GM23338 (cell line): ENCODE results near the gene CASP6. TPM values are rescaled to one million over a fixed set of nuclear protein-coding genes. Genes with fewer than 3 reads are reported as not detected.

ENCODE experiments used
- ATAC-seq: fragments of 200-7000 bp; cut with Tn5 transposase; 3 replicates; pipeline ENCODE4 v1.9.1; 2020
- DNase-seq: peaks from one replicate; pipeline ENCODE4 v3.0.0-alpha.2; 2015; ENCODE audit warnings: low spot score
- H2AFZ ChIP-seq: fragments of 200-600 bp; sonication (generic); 2 replicates; pipeline ENCODE4 v1.8.0; 2016; ENCODE audit warnings: antibody characterized with exemption, mild to moderate bottlenecking, moderate library complexity
- H3F3A ChIP-seq: fragments of 200-600 bp; sonication (generic); replicated peaks from 2 replicates; pipeline ENCODE4 v1.8.0; 2017; ENCODE audit warnings: antibody characterized with exemption, mixed run types, low read depth
- H3K27ac ChIP-seq: fragments of 200-600 bp; sonication (generic); 2 replicates; pipeline ENCODE4 v1.6.1; 2016; ENCODE audit warnings: low read depth
- H3K27me3 ChIP-seq: fragments of 200-600 bp; sonication (generic); 2 replicates; pipeline ENCODE4 v1.8.0; 2016; ENCODE audit warnings: mild to moderate bottlenecking, mixed run types, moderate library complexity; ENCODE audit not compliant: insufficient read depth
- H3K36me3 ChIP-seq: fragments of 200-600 bp; sonication (generic); 2 replicates; pipeline ENCODE4 v1.8.0; 2016; ENCODE audit warnings: mild to moderate bottlenecking; ENCODE audit not compliant: insufficient read depth
- H3K4me1 ChIP-seq: fragments of 200-600 bp; sonication (generic); 2 replicates; pipeline ENCODE4 v1.8.0; 2016; ENCODE audit warnings: mild to moderate bottlenecking, moderate library complexity; ENCODE audit not compliant: insufficient read depth
- H3K4me2 ChIP-seq: fragments of 200-600 bp; sonication (generic); 2 replicates; pipeline ENCODE4 v1.7.1; 2017; ENCODE audit warnings: mixed run types
- H3K4me3 ChIP-seq: fragments of 200-600 bp; sonication (generic); 2 replicates; pipeline ENCODE4 v1.6.1; 2016; ENCODE audit warnings: mixed run types
- H3K79me2 ChIP-seq: fragments of 200-600 bp; sonication (generic); replicated peaks from 2 replicates; pipeline ENCODE4 v1.8.0; 2017; ENCODE audit warnings: mild to moderate bottlenecking; ENCODE audit not compliant: insufficient read depth
- H3K9me2 ChIP-seq: fragments of 200-600 bp; sonication (generic); 2 replicates; pipeline ENCODE4 v1.8.0; 2017; ENCODE audit not compliant: insufficient read depth
- H4K20me1 ChIP-seq: fragments of 200-600 bp; sonication (generic); replicated peaks from 2 replicates; pipeline ENCODE4 v1.8.0; 2017; ENCODE audit warnings: mild to moderate bottlenecking; ENCODE audit not compliant: insufficient read depth
- H3K27ac Mint-ChIP-seq: 2 replicates; pipeline ENCODE4 v1.8.0; 2020; ENCODE audit warnings: inconsistent platforms, mild to moderate bottlenecking, moderate library complexity, mixed read lengths
- H3K27me3 Mint-ChIP-seq: 3 replicates; pipeline ENCODE4 v1.8.0; 2022; ENCODE audit warnings: low read depth, mild to moderate bottlenecking, moderate library complexity, mixed read lengths, inconsistent platforms; ENCODE audit not compliant: insufficient read depth, poor library complexity
- H3K36me3 Mint-ChIP-seq: 3 replicates; pipeline ENCODE4 v1.8.0; 2021; ENCODE audit warnings: low read depth, mild to moderate bottlenecking, inconsistent platforms, moderate library complexity, mixed read lengths
- H3K4me1 Mint-ChIP-seq: 3 replicates; pipeline ENCODE4 v1.8.0; 2020; ENCODE audit warnings: mild to moderate bottlenecking, inconsistent platforms, mixed read lengths
- H3K4me3 Mint-ChIP-seq: 3 replicates; pipeline ENCODE4 v1.8.0; 2021; ENCODE audit warnings: moderate library complexity, mild to moderate bottlenecking, inconsistent platforms, mixed read lengths
- H3K9me3 Mint-ChIP-seq: 3 replicates; pipeline ENCODE4 v1.8.0; 2020; ENCODE audit warnings: moderate library complexity, mild to moderate bottlenecking, inconsistent platforms, mixed read lengths
- CREB1 ChIP-seq: fragments of 250-450 bp; sonication (Bioruptor Pico); IDR thresholded peaks from 2 replicates; pipeline ENCODE4 v1.5.0; 2020; ENCODE audit warnings: low read depth, mild to moderate bottlenecking, moderate library complexity
- EZH2 ChIP-seq: fragments of 200-600 bp; sonication (generic); IDR thresholded peaks from one replicate; pipeline ENCODE4 v1.8.0; 2017; ENCODE audit warnings: antibody characterized with exemption, mild to moderate bottlenecking, low read depth; ENCODE audit not compliant: unreplicated experiment
- EZH2phosphoT487 ChIP-seq: fragments of 200-600 bp; sonication (generic); IDR thresholded peaks from one replicate; pipeline ENCODE4 v1.8.1; 2018; ENCODE audit warnings: antibody characterized with exemption; ENCODE audit not compliant: unreplicated experiment
- JUNB ChIP-seq: IDR thresholded peaks from one replicate; pipeline ENCODE4 v1.6.1; 2016; ENCODE audit warnings: antibody characterized with exemption; ENCODE audit not compliant: unreplicated experiment
- POLR2AphosphoS5 ChIP-seq: IDR thresholded peaks from 2 replicates; pipeline ENCODE4 v1.6.1; 2016; ENCODE audit warnings: antibody characterized with exemption, low read depth
- STAT1 ChIP-seq: IDR thresholded peaks from one replicate; pipeline ENCODE4 v1.6.1; 2016; ENCODE audit warnings: antibody characterized with exemption; ENCODE audit not compliant: unreplicated experiment
- ZNF114 ChIP-seq: fragments of 250-450 bp; sonication (Bioruptor Pico); IDR thresholded peaks from 2 replicates; pipeline ENCODE4 v1.5.0; 2020; ENCODE audit warnings: mild to moderate bottlenecking, moderate library complexity
- ZNF331 ChIP-seq: fragments of 250-450 bp; sonication (Bioruptor Pico); IDR thresholded peaks from 2 replicates; pipeline ENCODE4 v1.5.0; 2020; ENCODE audit warnings: low read depth, mild to moderate bottlenecking, moderate library complexity
- polyA plus RNA-seq: library from polyadenylated mRNA; unstranded; fragments of >200 nt; fragmentation: Nextera tagmentation; extraction: Ambion mirVana; gene quantifications from 2 replicates; pipeline ENCODE4 v1.2.1, GENCODE V29; 2016
- total RNA-seq: library from RNA; depleted of rRNA; stranded (reverse); fragments of >200 nt; shearing (Covaris generic); gene quantifications from 2 replicates; pipeline ENCODE4 v1.2.3, GENCODE V29; 2014
- TF ChIP-seq, protein P1 (sequence below): fragments of 250-450 bp; sonication (Bioruptor Pico); IDR thresholded peaks from 2 replicates; pipeline ENCODE4 v1.5.0; 2020; ENCODE audit warnings: mild to moderate bottlenecking, moderate library complexity
- TF ChIP-seq, protein P2 (sequence below), 2 experiments: fragments of 200-600 bp in 1 of 2; sonication (generic) in 1 of 2; conservative IDR thresholded peaks; 2 replicates each; pipeline versions ENCODE4 v1.5.1 to v1.6.1; 2016 to 2017; ENCODE audit warnings: antibody characterized with exemption in 2 of 2, low read depth in 2 of 2, mild to moderate bottlenecking in 2 of 2, moderate library complexity in 1 of 2
- TF ChIP-seq, protein P3 (sequence below): IDR thresholded peaks from 2 replicates; pipeline ENCODE4 v1.6.1; 2016; ENCODE audit warnings: antibody characterized with exemption

CASP6 gene
- total and polyA plus RNA-seq, 2 experiments from 2014 or later = 30.5 to 35.4 TPM

DNA sequence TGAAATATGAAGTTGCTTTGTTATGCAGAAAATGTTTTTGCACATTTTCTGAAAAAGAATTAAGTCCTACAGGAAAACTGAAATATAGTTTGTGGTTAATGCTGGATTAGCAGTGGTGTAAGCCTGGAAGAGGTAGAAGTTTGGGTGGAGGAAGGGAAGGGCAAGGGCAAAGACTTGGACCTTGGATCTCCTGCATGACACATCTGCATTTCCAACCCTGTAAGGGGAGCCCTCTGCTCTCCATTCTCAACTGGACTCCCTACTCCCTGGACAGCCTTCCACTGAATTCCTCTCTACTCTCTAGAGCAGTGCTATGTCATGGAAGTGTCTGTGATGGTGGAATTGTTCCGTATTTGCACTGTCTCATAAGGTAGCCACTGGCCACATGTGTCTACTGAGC lies 4.6 kb downstream of the CASP6 start (continued):
- TF ChIP-seq, protein P1, sequence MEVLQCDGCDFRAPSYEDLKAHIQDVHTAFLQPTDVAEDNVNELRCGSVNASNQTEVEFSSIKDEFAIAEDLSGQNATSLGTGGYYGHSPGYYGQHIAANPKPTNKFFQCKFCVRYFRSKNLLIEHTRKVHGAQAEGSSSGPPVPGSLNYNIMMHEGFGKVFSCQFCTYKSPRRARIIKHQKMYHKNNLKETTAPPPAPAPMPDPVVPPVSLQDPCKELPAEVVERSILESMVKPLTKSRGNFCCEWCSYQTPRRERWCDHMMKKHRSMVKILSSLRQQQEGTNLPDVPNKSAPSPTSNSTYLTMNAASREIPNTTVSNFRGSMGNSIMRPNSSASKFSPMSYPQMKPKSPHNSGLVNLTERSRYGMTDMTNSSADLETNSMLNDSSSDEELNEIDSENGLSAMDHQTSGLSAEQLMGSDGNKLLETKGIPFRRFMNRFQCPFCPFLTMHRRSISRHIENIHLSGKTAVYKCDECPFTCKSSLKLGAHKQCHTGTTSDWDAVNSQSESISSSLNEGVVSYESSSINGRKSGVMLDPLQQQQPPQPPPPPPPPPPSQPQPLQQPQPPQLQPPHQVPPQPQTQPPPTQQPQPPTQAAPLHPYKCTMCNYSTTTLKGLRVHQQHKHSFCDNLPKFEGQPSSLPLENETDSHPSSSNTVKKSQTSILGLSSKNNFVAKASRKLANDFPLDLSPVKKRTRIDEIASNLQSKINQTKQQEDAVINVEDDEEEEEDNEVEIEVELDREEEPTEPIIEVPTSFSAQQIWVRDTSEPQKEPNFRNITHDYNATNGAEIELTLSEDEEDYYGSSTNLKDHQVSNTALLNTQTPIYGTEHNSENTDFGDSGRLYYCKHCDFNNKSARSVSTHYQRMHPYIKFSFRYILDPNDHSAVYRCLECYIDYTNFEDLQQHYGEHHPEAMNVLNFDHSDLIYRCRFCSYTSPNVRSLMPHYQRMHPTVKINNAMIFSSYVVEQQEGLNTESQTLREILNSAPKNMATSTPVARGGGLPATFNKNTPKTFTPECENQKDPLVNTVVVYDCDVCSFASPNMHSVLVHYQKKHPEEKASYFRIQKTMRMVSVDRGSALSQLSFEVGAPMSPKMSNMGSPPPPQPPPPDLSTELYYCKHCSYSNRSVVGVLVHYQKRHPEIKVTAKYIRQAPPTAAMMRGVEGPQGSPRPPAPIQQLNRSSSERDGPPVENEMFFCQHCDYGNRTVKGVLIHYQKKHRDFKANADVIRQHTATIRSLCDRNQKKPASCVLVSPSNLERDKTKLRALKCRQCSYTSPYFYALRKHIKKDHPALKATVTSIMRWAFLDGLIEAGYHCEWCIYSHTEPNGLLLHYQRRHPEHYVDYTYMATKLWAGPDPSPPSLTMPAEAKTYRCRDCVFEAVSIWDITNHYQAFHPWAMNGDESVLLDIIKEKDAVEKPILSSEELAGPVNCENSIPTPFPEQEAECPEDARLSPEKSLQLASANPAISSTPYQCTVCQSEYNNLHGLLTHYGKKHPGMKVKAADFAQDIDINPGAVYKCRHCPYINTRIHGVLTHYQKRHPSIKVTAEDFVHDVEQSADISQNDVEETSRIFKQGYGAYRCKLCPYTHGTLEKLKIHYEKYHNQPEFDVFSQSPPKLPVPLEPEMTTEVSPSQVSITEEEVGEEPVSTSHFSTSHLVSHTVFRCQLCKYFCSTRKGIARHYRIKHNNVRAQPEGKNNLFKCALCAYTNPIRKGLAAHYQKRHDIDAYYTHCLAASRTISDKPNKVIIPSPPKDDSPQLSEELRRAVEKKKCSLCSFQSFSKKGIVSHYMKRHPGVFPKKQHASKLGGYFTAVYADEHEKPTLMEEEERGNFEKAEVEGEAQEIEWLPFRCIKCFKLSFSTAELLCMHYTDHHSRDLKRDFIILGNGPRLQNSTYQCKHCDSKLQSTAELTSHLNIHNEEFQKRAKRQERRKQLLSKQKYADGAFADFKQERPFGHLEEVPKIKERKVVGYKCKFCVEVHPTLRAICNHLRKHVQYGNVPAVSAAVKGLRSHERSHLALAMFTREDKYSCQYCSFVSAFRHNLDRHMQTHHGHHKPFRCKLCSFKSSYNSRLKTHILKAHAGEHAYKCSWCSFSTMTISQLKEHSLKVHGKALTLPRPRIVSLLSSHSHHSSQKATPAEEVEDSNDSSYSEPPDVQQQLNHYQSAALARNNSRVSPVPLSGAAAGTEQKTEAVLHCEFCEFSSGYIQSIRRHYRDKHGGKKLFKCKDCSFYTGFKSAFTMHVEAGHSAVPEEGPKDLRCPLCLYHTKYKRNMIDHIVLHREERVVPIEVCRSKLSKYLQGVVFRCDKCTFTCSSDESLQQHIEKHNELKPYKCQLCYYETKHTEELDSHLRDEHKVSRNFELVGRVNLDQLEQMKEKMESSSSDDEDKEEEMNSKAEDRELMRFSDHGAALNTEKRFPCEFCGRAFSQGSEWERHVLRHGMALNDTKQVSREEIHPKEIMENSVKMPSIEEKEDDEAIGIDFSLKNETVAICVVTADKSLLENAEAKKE (CRISPR knock-in tag) = no peak
- TF ChIP-seq STAT1 = no peak

DNA sequence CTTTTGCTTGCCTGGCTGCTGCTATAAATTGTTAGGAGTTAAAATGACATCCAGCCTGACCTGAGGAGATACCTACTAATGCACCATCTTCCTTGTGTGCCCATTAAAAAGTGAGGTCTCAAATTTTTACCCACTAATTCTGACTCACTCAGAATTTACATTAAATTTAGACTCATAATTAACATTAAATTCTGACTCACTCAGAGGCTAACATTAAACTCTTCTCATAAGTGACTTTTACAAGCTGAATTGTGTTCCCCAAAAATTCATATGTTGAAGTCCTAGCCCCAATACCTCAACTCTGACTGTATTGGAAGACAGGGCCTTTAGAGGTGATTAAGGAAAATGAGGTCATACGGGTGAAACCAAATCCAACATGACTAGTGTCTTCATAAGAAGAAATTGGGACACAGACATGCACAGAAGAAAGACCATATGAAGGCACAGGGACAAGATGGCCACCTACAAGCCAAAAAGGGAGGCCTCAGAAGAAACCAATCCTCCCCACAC lies 11.8 kb downstream of the CASP6 start:
- H3K27me3 Mint-ChIP-seq = no peaks in the 10 kb centered on the region
- no peak for ATAC-seq
- Histone ChIP-seq H3K9me2 (no peaks in the 10 kb centered on the region), H3K79me2 (no peaks in the 10 kb centered on the region), H3K36me3 (peaks cover 10% of the 10 kb centered on the region), H3F3A (no peaks in the 10 kb centered on the region), H3K27ac (no peak overlapping the region), H4K20me1 (no peaks in the 10 kb centered on the region), H3K4me2 (no peak overlapping the region), H3K4me3 (no peak overlapping the region), H2AFZ (no peak overlapping the region), H3K4me1 (no peaks in the 10 kb centered on the region), H3K27me3 (no peaks in the 10 kb centered on the region)
- peaks cover 54% of the 10 kb centered on the region; the same call in 2 of the 3 replicates for H3K36me3 Mint-ChIP-seq
- no peaks in the 10 kb centered on the region for H3K4me1 Mint-ChIP-seq
- H3K4me3 Mint-ChIP-seq = no peak overlapping the region
- DNase-seq = no peak
- no peak overlapping the region for H3K27ac Mint-ChIP-seq
- no peaks in the 10 kb centered on the region for H3K9me3 Mint-ChIP-seq
- TF ChIP-seq POLR2AphosphoS5 (no peak), JUNB (no peak), CREB1 (CRISPR knock-in tag) (no peak), ZNF114 (CRISPR knock-in tag) (no peak), ZNF331 (CRISPR knock-in tag) (no peak), STAT1 (no peak), EZH2 (no peak), EZH2phosphoT487 (no peak)
- TF ChIP-seq, protein P2, sequence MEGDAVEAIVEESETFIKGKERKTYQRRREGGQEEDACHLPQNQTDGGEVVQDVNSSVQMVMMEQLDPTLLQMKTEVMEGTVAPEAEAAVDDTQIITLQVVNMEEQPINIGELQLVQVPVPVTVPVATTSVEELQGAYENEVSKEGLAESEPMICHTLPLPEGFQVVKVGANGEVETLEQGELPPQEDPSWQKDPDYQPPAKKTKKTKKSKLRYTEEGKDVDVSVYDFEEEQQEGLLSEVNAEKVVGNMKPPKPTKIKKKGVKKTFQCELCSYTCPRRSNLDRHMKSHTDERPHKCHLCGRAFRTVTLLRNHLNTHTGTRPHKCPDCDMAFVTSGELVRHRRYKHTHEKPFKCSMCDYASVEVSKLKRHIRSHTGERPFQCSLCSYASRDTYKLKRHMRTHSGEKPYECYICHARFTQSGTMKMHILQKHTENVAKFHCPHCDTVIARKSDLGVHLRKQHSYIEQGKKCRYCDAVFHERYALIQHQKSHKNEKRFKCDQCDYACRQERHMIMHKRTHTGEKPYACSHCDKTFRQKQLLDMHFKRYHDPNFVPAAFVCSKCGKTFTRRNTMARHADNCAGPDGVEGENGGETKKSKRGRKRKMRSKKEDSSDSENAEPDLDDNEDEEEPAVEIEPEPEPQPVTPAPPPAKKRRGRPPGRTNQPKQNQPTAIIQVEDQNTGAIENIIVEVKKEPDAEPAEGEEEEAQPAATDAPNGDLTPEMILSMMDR (conservative IDR thresholded peaks at IDR 0.05; ENCODE audit: low read depth in 2 of 2) = no peak
- TF ChIP-seq, protein P3, sequence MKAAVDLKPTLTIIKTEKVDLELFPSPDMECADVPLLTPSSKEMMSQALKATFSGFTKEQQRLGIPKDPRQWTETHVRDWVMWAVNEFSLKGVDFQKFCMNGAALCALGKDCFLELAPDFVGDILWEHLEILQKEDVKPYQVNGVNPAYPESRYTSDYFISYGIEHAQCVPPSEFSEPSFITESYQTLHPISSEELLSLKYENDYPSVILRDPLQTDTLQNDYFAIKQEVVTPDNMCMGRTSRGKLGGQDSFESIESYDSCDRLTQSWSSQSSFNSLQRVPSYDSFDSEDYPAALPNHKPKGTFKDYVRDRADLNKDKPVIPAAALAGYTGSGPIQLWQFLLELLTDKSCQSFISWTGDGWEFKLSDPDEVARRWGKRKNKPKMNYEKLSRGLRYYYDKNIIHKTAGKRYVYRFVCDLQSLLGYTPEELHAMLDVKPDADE = no peak
